ENCODE measurements around the gene SPEM2.

Gene SPEM2

DNA sequence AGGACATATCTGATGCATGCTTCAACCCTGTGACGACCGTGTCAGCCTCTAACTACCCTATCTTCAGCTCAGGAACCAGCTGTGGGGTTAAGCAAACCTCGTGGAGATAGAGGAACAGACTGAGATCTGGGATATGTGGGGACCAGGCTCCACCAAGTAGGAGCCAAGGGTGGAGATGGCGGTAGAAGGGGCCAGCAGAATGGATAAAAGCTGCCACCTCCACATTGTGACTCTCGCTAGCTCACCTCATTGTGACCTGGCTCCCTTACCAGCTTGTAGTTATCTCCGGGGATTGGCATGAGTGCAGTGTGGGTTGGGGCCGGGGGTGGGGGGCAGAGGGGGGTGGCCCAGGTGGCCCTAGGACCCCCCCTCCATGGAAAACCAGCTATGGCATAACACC lies at the start of gene SPEM2:
TSS of gene SPEM2 (plus strand) at position 301 of the 400 bp plus-strand sequence. CDS start at position 374, 73 bp downstream.
- DNase-seq, result no peak

- no peak for DNase-seq
Measured at GRCh38 chr17:7379134-7379533, 46.3 kb upstream of the SPEM2 start.

- no peak for DNase-seq
Measured at GRCh38 chr17:7380321-7380720, 45.1 kb upstream of the SPEM2 start.

GRCh38 chr17:7380855-7381683 lies 44.3 kb upstream of the SPEM2 start, which contains the start of gene TNK1:
Gene TNK1, plus strand, starts transcription at chr17:7381089. Its CDS starts 1,838 bp downstream, at chr17:7382927.
- DNase-seq, result no peak

DNA sequence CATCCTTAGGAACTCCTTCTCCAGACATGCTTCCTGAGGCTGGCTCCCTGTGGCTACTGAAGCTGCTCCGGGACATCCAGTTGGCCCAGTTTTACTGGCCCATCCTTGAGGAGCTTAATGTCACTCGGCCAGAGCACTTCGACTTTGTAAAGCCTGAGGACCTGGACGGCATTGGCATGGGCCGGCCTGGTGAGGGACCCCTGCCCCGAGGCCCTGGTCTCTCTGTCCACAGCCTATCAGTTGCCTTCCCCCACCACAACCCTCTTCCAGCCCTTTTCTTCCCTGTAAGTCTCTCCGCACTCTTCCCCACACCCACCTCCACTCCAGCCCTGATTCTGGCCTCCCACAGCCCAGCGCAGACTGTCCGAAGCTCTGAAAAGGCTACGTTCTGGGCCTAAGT lies 42.5 kb upstream of the SPEM2 start:
- DNase-seq, result no peak

- DNase-seq, result no peak
Measured at GRCh38 chr17:7383371-7383741, 42.1 kb upstream of the SPEM2 start.

GRCh38 chr17:7383742-7384488 lies 41.5 kb upstream of the SPEM2 start:
- DNase-seq, result peak; percentile 64 to 74

- no peak for DNase-seq
Measured at GRCh38 chr17:7384489-7385081, 40.8 kb upstream of the SPEM2 start.

DNA sequence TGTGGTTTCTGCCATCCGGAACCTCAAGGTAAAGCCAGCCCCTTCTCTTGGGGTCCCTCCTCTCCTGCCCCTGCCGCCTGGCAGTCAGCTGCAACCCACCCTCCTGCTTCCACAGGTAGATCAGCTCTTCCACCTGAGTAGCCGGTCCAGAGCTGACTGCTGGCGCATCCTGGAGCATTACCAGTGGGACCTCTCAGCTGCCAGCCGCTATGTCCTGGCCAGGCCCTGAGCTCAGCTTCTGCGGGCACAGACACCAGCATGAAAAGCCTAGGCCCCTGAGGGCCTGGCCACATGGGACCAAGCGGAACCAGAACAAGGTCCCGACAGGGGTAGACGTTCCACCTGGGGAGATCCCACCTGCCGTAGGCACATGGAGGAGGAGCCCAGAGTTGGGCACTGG lies 36.6 kb upstream of the SPEM2 start:
- no peak for DNase-seq

GRCh38 chr17:7389924-7390910 lies 35.2 kb upstream of the SPEM2 start:
- DNase-seq, result no peak

DNA sequence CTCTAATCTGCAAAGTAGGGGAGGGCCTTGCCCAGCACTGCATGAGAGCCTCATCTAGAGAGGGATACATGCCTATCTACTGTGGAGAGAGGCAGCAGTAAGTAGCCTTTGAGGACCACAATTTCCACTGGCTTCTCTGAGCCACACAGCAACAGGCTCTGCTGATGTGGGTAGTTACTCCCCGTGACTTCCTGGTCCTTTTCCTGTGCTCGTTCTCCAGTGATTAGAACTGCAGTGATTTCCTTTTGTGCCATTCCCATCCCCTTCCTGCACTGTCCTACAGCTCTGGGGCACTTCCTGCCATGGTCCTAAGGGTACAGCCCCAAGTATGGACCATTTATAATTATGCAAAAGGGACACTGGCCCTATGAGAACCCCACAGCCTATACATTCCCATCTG lies 34.1 kb upstream of the SPEM2 start:
- no peak for DNase-seq

DNA sequence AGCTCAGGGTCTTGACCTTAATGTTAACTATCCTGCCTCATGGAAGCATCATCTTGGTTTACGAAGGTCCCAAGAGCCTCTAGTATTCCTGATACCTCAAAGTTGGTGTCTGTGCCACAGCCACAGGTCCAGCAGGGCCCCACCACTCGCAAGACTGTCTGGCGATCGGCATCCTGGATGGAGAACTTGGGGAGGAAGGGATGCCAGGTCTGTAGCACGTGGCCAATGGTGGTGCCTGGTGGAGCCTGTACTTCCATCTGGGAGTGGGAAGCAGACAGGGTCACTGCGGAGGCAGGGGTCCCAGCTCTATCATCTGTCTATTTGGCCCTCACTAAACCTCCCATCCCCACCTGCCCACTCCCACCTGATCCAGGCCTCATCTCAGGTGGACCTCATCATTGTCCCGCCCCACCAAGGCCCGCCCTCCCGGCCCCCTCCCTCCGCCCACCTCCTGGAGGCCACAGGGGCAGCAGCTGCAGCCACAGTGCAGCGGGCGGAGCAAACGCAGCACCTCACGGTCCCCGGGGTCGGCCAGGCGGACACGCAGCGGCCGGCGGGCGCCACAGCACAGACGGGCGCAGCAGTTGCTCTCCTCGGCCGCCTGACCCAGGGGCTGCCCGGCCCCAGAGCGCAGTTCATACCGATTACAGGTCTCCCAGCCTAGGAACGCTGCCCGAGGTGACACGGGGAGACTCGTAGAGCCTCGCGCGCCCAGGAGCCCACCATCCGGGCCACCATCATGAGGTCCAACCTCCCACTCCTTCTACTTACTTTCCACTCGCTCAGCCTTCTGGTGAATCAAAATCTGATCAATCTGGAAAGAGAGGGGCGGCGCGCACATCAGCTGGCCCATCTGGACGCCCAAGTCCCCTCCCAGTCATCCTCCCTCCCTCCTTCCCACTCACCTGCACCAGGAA lies 32.5 kb upstream of the SPEM2 start:
- DNase-seq, result no peak

DNA sequence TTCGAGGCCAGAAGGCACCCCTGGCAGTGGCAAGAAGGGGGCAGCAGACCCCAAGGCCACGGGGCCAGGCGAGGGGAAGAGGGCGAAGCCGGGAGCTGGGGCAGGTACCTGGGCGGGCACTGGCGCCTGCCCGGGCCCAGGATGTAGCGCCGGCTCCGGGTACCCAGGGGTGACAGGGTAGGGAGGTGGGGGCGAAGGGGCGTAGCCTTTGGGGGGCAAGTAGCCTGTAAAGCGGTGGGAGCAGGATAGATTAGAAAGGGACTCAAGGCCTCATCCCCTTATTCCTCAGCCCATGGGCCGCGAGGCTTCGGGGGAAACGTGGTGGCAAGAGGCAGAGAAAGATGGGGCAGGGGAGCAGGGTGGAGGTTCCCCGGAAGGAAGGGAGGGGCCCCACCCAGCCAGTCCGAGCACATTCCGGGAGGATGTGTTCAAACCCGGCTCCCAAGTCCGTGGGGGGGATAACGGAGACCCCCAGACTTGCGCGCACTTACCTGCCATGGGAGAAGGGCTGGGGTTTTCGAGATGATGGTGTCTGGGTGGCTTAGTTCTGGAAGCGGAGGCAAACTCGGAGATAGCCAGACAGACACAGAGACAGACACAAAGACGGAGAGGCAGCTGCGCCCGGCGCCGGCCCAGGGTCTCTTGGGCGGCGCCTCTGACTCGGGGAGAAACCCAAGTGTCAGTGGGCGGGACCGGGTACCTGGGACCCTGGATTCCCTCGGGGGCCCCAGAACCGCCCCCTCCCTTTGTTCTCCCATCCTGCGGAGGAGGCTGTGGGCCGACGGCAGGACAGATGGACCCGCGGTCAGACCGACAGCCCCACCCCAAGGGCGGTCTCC lies 31.6 kb upstream of the SPEM2 start:
- DNase-seq, result no peak

DNA sequence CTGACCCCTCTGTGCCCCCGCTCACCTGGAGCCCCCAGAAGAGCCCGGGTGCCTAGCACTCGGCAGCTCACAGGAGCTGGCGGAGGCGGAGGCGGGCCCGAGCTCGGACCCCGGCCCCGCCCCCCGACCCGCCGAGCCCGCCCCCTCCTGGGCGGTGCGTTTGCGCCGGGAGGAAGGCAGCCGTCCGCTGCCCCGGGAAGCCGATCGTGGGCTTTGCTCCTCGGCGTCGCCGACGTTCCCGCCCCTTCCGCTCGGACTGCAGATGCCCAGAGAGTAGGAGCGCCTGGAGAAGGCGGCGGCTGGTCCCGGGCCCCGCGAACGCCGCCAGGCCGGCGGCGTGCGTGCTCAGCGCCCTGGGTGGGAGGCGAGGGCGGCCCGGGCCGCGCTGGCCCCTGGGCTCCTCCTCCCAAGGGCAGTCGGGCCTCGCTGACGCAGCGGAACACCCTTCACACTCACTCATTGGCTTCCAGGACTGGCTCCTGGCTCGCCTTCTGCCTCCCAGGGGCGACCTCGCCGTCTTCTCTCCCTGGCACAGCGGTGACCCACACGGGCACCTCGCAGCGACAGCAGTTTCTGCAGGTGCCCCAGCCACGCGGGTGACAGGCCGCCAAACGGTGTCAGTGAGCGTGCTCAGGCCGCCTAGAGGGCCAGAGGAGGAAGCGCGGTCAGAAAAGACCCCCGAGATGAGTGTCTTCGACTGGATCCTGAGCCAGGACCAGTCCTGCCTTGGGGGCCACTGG lies 30.8 kb upstream of the SPEM2 start, which contains the start of gene PLSCR3:
TSS of gene PLSCR3 (minus strand) at position 74 of the 740 bp plus-strand sequence. CDS start 415 bp downstream, outside the sequence.
- DNase-seq, result peak; percentile 82 to 85

DNA sequence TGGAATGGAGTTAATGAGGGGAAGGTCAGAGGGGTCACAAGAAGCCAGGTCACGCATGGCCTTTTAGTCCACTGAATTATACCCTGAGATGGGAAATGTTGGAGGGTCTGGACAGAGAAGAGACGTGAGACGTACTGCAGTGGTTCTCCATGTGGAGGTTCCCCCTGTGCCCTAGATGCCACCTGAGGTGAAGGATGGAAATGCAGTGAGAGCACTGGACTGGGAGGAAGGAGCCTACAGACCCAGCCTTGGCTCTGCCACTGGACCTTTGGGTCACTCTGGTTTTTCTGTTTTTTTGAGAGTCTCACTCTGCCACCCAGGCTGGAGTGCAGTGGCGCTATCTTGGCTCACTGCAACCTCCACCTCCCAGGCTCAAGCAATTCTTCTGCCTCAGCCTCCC lies 29.3 kb upstream of the SPEM2 start:
- no peak for DNase-seq

- DNase-seq, result no peak
Measured at GRCh38 chr17:7398612-7399011, 26.8 kb upstream of the SPEM2 start.

- no peak for DNase-seq
Measured at GRCh38 chr17:7403043-7403726, 22.2 kb upstream of the SPEM2 start.

DNA sequence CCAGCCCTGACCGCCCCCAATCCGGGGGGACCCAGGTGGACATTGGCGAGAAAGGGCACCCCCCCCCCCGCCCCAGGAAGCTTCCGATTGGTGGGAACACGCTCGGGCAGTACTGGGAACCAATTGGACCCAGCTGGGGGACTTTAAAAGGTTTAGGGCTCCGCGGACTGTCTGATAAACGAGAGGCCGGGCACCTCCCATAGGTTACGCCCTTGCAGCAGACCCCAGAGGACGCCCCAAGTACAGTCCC lies 21.8 kb upstream of the SPEM2 start:
- no peak for DNase-seq

All from stimulated activated CD4-positive, alpha-beta T cell treated with anti-CD3 and anti-CD28 coated beads, Interleukin-2, amount 100 ng/mL, for 48 hours (primary cell).